ENCODE measurements around the gene SLC27A1.

- TF ChIP-seq CTCF (IDR thresholded peaks at IDR 0.05) (no peak), POLR2A (IDR thresholded peaks at IDR 0.05) (no peak)
Measured at GRCh38 chr19:17491287-17491686, 21.0 kb downstream of the SLC27A1 start.

Data from lower leg skin (tissue), 3 donors.